GM18505 (cell line): ENCODE data around the gene RPS17.
"Not testable (repeated sequence)": the region's sequence is repeated elsewhere in the genome, so short reads cannot be mapped to it uniquely, and the experiment has no call there.

Experiments used
- ATAC-seq: cut with Tn5 transposase; IDR thresholded peaks from one replicate; pipeline ENCODE4 v1.9.1; 2021; ENCODE audit not compliant: unreplicated experiment

The RPS17 gene

GRCh38 chr15:82502700-82503339 is 37.4 kb downstream of the RPS17 start:
- not testable (repeated sequence) for ATAC-seq

- ATAC-seq = not testable (repeated sequence)
These were observed 39.5 kb downstream of the RPS17 start for GRCh38 chr15:82500772-82501171.

DNA sequence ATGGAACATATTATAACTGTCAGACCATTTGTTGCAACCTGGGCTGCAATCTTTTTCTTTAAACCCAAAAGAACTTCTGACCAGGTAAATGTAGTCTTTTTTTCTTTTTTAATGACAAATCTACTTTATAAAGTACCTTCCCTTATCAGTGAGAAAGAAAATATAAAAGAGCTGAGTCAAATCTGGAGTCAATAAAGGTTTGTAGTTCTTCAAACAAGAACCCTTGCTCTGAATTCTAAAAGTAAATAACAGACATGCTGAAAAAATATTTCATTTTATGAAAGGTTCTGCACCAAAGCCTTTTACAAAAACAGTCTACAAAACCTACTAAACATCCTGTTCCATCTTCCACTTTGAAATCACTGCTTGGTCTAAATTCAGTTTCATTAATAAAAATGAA is 42.3 kb downstream of the RPS17 start:
- not testable (repeated sequence) for ATAC-seq

- not testable (repeated sequence) for ATAC-seq
These were observed 52.0 kb downstream of the RPS17 start for GRCh38 chr15:82488250-82488649.

GRCh38 chr15:82487045-82487444 is 53.2 kb downstream of the RPS17 start:
- ATAC-seq = not testable (repeated sequence)
